Testis (tissue), 3 donors: ENCODE measurements around the gene DNER. TPM values are rescaled to one million over a fixed set of nuclear protein-coding genes. Genes with fewer than 3 reads are reported as not detected.
"Not testable (repeated sequence)": the region's sequence is repeated elsewhere in the genome, so short reads cannot be mapped to it uniquely, and the experiment has no call there.

ENCODE experiments used
- DNase-seq: peaks from one replicate; pipeline ENCODE4 v3.0.0-alpha.2; 2019
- H3K27ac ChIP-seq, 2 donors: fragments of 200-600 bp; sonication (generic); one replicate each; pipeline ENCODE4 v1.5.1; 2019
- H3K27me3 ChIP-seq: fragments of 200-600 bp; sonication (generic); one replicate; pipeline ENCODE4 v1.5.1; 2019
- H3K36me3 ChIP-seq: fragments of 200-600 bp; sonication (generic); one replicate; pipeline ENCODE4 v1.5.1; 2017; ENCODE audit warnings: low read depth; ENCODE audit errors: missing control alignments
- H3K4me1 ChIP-seq: fragments of 200-600 bp; sonication (generic); one replicate; pipeline ENCODE4 v1.5.1; 2019
- H3K4me3 ChIP-seq, 2 donors: fragments of 200-600 bp; sonication (generic); one replicate each; pipeline ENCODE4 v1.5.1; 2017 to 2019
- H3K9me3 ChIP-seq: fragments of 200-600 bp; sonication (generic); one replicate; pipeline ENCODE4 v1.5.1; 2017
- POLR2A ChIP-seq: fragments of 450-650 bp; IDR thresholded peaks from one replicate; pipeline ENCODE4 v1.6.1; 2017; ENCODE audit warnings: antibody characterized with exemption, mild to moderate bottlenecking, moderate library complexity
- WGBS, 2 donors: methylation state at CpG; one replicate each; pipeline ENCODE4 v1.1.5; 2018; 5-methylcytosine and 5-hydroxymethylcytosine counted together
- intact Hi-C: fragments of 100-400 bp; cut with DNase I; formaldehyde crosslinking; loops from one replicate; pipeline ENCODE4 v1.15.1; 2023; ENCODE audit warnings: low total_unique reads
- polyA plus RNA-seq: library from polyadenylated mRNA; stranded (reverse); fragments of 350-450 nt; fragmentation: Illumina TruSeq; extraction: RNeasy Lipid Tissue Mini Kit (QIAGEN cat#74804); gene quantifications from one replicate; pipeline ENCODE4 v1.2.3, GENCODE V29; 2014; ENCODE audit warnings: low read depth, low replicate concordance; ENCODE audit not compliant: insufficient read depth
- total RNA-seq, 2 donors: library from RNA; depleted of rRNA; stranded (reverse); fragments of >200 nt; gene quantifications; one replicate each; pipeline ENCODE4 v1.2.3, GENCODE V29; 2016
- TF ChIP-seq, protein P1 (sequence below), 3 experiments: fragments of 450-650 bp in 2 of 3; fragments of 200-600 bp in 1 of 3; sonication (generic) in 1 of 3; IDR thresholded peaks; one replicate each; pipeline ENCODE4 v1.5.1; 2016 to 2019; ENCODE audit warnings: antibody characterized with exemption in 3 of 3, mild to moderate bottlenecking in 2 of 3, moderate library complexity in 1 of 3

Gene DNER
- total and polyA plus RNA-seq, 3 donors from 2014 or later: 2.0 to 4.8 (median 2.9) TPM

DNA sequence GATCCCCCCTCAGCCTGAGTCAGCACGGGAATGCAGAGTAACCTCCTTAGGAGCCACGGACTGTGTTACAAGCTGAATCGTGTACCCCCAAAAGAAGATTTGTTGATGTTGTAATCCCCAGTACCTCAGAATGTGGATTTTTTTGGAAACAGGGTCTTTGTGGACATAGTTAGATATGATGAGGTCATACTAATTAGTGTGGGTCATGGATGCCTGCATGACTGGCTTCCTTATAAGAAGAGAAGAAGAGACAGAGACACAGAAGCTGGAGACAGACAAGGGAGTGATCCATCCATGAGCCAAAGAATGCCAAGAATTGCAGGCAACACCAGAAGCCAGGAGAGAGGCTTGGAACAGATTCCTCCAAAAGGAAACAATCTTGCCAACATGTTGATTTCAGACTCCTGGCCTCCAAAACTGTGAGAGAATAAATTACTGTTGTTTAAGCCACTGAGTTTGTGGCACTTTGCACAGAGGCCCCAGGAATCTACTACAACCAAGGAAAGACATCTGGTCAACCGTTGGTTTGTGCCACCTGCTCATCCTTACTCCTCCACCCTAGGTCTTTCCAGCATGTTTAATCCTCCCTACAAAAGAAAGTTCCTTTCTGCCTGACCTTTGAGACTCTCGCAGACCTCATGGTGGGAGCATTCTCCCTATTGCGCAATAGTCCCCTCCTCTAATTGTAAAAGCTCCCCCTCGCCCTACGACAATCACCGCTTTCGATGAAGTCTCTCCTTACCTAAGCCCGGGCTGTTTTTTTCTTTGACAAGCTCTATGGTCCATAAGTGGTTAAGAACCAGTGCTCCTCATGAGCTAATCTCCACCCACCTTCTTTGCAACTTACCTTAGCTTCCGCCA lies 91.6 kb downstream of the DNER start:
- 82 to 84% methylated on average over 12 of the region's 12 CpGs for WGBS, 2 donors
- DNase-seq: peak; percentile 49

DNA sequence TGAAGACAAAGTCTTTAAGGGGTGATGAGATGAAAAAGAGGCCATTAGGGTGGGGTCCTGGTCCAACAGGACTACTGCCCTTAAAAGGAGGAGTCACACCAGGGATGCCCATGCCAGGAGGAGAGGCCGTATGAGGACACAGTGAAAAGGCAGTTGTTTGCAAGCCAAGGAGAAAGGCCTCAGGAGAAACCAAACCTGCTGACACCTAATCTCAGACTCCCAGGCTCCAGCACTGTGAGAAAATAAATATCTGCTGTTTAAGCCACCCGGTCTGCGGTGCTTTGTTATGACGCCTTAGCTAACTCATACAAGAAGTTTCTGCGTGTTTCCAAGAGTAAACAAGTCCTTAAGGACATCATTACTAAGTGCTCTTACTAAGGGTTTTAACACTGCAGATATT lies 93.6 kb downstream of the DNER start:
- Histone ChIP-seq H3K4me3 (no peak overlapping the region), H3K27me3 (no peaks in the 10 kb centered on the region), H3K4me1 (peaks cover 5% of the 10 kb centered on the region), H3K27ac (no peak overlapping the region), H3K36me3 (no peaks in the 10 kb centered on the region), H3K9me3 (no peaks in the 10 kb centered on the region)
- 74 to 83% methylated on average over 5 of the region's 5 CpGs for WGBS, 2 donors
- DNase-seq: no peak
- intact Hi-C loops: no loop called here
- TF ChIP-seq, protein P1, sequence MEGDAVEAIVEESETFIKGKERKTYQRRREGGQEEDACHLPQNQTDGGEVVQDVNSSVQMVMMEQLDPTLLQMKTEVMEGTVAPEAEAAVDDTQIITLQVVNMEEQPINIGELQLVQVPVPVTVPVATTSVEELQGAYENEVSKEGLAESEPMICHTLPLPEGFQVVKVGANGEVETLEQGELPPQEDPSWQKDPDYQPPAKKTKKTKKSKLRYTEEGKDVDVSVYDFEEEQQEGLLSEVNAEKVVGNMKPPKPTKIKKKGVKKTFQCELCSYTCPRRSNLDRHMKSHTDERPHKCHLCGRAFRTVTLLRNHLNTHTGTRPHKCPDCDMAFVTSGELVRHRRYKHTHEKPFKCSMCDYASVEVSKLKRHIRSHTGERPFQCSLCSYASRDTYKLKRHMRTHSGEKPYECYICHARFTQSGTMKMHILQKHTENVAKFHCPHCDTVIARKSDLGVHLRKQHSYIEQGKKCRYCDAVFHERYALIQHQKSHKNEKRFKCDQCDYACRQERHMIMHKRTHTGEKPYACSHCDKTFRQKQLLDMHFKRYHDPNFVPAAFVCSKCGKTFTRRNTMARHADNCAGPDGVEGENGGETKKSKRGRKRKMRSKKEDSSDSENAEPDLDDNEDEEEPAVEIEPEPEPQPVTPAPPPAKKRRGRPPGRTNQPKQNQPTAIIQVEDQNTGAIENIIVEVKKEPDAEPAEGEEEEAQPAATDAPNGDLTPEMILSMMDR (IDR thresholded peaks at IDR 0.05): no peak
- TF ChIP-seq POLR2A: no peak

More for the DNA sequence above, 91.6 kb downstream of the DNER start:
- Histone ChIP-seq H3K4me3 (no peak overlapping the region), H3K9me3 (no peaks in the 10 kb centered on the region), H3K4me1 (peaks cover 5% of the 10 kb centered on the region), H3K36me3 (no peaks in the 10 kb centered on the region), H3K27me3 (no peaks in the 10 kb centered on the region), H3K27ac (peak overlapping the region in 1 of 2 donors; percentile 55)
- TF ChIP-seq, protein P1 (IDR thresholded peaks at IDR 0.05): no peak
- TF ChIP-seq POLR2A: no peak
- intact Hi-C loops: no loop called here

DNA sequence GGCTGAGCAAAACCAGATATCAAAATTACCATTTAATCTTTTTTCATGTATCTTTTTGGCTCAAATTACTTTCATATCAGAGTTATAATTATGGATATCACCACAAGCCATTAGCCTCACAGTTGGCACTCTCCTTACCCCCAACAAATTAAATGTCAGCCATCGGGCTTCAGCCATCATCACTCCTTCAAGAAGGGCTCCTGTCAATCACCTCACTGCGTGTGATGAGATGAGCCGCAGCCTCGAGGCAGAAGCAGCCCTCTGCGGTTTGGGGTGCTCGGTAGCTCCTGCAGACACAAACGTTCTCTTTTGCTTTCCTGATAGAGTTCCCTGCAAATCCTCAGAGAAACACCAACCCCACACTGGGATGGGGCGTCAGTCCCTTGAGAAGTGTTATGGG lies 94.1 kb downstream of the DNER start:
- intact Hi-C loops: no loop called here
- Histone ChIP-seq H3K36me3 (no peaks in the 10 kb centered on the region), H3K27me3 (no peaks in the 10 kb centered on the region), H3K9me3 (no peaks in the 10 kb centered on the region), H3K4me1 (peaks cover 5% of the 10 kb centered on the region), H3K27ac (no peak overlapping the region), H3K4me3 (no peak overlapping the region)
- TF ChIP-seq, protein P1 (IDR thresholded peaks at IDR 0.05): no peak
- TF ChIP-seq POLR2A: no peak
- 84 to 85% methylated on average over 8 of the region's 8 CpGs for WGBS, 2 donors
- no peak for DNase-seq

DNA sequence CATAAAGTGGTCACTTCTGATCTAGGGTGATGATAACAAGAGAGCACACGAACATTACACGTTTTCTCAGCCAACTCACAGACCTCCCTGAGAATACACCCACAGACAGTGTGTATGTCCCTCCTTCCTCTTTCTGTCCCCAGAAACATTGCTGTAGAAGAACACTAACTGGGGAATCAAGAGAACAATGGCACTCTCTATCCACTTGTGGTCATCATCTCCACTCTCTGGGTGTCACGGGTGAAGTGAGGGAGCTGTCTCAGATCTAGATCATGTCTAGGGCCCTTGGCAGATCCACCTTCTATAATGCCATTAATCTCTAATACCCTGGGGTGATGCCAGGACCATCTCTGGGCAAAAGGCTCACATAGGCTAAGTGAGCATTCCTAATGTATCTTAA lies 97.9 kb downstream of the DNER start:
- Histone ChIP-seq H3K27ac (no peak overlapping the region), H3K27me3 (no peaks in the 10 kb centered on the region), H3K4me3 (no peak overlapping the region), H3K9me3 (no peaks in the 10 kb centered on the region), H3K4me1 (no peaks in the 10 kb centered on the region), H3K36me3 (no peaks in the 10 kb centered on the region)
- WGBS, 2 donors: 82 to 85% methylated on average over 3 of the region's 3 CpGs
- intact Hi-C loops: no loop called here
- TF ChIP-seq, protein P1 (IDR thresholded peaks at IDR 0.05): no peak
- no peak for TF ChIP-seq POLR2A
- DNase-seq: no peak

DNA sequence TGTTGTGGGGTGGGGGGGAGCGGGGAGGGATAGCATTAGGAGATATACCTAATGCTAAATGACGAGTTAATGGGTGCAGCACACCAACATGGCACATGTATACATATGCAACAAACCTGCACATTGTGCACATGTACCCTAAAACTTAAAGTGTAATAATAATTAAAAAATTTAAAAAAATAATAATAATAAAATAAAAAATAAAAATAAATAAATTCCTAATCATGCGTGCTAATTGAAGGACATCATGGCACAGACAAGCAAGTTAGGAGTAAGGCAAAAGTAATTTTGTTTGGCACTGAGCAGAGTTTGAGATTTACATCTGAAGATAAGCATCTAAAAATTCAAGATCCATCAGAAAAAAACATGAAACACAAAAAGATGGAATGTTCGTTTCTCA lies 100.3 kb downstream of the DNER start:
- DNase-seq, H3K4me3 ChIP-seq, H3K27me3 ChIP-seq, H3K4me1 ChIP-seq, H3K27ac ChIP-seq, intact Hi-C loops, H3K36me3 ChIP-seq, H3K9me3 ChIP-seq: not testable (repeated sequence)
- WGBS, 2 donors: 88 to 97% methylated on average over 4 of the region's 4 CpGs
